SJSA1 (cell line): ENCODE measurements around the gene UGT1A3. TPM values are rescaled to one million over a fixed set of nuclear protein-coding genes. Genes with fewer than 3 reads are reported as not detected.
"Not testable (repeated sequence)": the region's sequence is repeated elsewhere in the genome, so short reads cannot be mapped to it uniquely, and the experiment has no call there.

Experiments used
- DNase-seq, 2 experiments: peaks; one replicate each; pipeline ENCODE4 v3.0.0-alpha.2; 2015 to 2020; ENCODE audit warnings: low spot score in 2 of 2, low read depth in 1 of 2
- H3K27ac ChIP-seq: fragments of 250-450 bp; sonication (Bioruptor Pico); 2 replicates; pipeline ENCODE4 v1.5.1; 2020; ENCODE audit warnings: mild to moderate bottlenecking, moderate library complexity
- H3K27me3 ChIP-seq: fragments of 250-450 bp; sonication (Bioruptor Pico); replicated peaks from 2 replicates; pipeline ENCODE4 v1.5.1; 2020; ENCODE audit warnings: mild to moderate bottlenecking, moderate library complexity
- H3K36me3 ChIP-seq: fragments of 250-450 bp; sonication (Bioruptor Pico); 2 replicates; pipeline ENCODE4 v1.5.1; 2020; ENCODE audit warnings: mild to moderate bottlenecking
- H3K4me1 ChIP-seq: fragments of 250-450 bp; sonication (Bioruptor Pico); replicated peaks from 2 replicates; pipeline ENCODE4 v1.6.1; 2021; ENCODE audit warnings: mild to moderate bottlenecking
- H3K4me3 ChIP-seq: fragments of 250-450 bp; sonication (Bioruptor Pico); 2 replicates; pipeline ENCODE4 v1.5.1; 2020; ENCODE audit warnings: mild to moderate bottlenecking
- H3K9me3 ChIP-seq: fragments of 250-450 bp; sonication (Bioruptor Pico); replicated peaks from 2 replicates; pipeline ENCODE4 v1.5.1; 2020; ENCODE audit warnings: mild to moderate bottlenecking
- total RNA-seq: library from RNA; depleted of rRNA; stranded (reverse); fragments of >200 nt; shearing (Covaris generic); gene quantifications from 2 replicates; pipeline ENCODE4 v1.2.3, GENCODE V29; 2014

UGT1A3 gene
- total RNA-seq, 1 experiment from 2014 or later: not detected

DNA sequence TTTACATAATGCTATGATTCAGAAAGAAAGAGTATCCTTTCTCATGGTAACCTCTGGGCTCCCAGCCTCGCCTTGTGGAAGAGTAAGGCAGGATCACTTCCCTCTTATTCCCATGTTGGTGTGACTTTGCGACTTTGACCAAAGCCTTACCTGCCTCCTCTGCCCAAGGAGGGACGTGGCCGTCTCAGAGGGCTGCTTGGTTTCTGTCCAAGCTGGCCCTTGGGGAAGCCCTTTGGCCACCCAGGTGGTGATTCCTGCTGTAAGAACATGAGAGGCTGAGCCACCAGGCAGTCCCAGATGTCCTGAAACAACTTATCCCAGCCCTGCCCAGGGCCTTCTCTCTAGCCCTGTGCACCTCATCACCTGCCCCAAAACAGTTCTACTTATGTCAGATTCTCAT lies 30.1 kb upstream of the UGT1A3 start:
- Histone ChIP-seq H3K36me3 (no peaks in the 10 kb centered on the region), H3K4me3 (no peak overlapping the region), H3K9me3 (no peaks in the 10 kb centered on the region), H3K27ac (no peak overlapping the region), H3K27me3 (no peaks in the 10 kb centered on the region), H3K4me1 (peaks cover 14% of the 10 kb centered on the region)
- DNase-seq: no peak

DNA sequence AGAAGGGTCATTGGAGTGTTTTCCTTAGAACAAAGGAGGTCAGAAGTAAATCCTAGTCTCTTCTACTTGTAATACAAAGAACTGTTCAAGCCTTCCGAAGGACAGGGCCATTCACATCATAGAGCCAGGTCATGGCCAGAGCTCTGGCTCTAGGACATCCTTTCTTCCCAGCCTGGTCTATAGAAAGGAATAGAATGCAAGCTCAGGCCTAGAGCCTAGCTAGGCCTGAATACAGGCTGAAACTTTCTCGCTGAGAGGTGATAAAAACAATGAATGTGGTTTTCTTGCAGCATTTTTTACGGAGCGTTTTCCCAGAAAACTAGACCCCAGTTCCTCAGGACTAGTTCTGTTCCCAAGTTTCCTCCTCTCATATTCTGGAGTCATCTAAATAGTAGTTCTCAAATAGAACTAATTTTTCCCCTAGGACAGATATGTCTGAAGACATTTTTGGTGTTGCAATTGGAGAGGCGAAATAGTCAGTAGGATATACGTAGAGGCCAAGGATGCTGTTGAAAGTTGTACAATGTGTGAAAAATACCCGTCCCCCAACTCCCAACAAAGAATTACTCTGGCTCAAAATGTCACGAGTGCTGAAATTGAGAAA lies 29.3 kb upstream of the UGT1A3 start:
- no peak for DNase-seq

DNA sequence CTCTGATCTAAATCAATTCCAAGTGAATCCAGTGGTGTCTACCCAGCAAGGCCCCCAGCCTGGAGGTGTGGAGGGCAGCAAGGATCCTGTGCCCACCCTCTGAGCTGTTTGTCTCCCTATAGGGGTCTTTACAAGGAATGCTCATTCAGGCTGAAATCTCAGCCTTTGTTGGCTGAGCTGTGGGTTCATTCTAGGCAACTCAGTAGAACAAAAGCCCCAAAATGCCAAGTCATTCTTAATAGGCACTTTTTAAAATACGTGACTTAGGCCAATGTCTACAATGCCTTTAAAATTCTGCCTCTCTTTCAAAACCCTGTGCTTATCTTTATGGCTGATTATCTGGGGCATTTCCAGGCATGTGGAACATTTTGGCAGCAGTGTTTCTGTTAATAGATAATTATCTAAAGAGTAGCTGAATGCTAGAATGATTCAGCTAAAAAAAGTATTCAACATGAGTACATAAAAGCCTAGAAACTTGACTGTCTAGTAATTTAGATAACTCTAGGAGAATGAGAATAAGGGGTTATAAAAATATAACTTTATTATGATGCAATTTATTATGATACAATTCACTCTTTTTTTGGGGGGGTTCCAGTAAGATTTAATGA lies 28.7 kb upstream of the UGT1A3 start:
- Histone ChIP-seq H3K27me3 (no peaks in the 10 kb centered on the region), H3K27ac (peak overlapping the region; percentile 98), H3K9me3 (no peaks in the 10 kb centered on the region), H3K4me1 (peaks cover 14% of the 10 kb centered on the region), H3K36me3 (no peaks in the 10 kb centered on the region), H3K4me3 (no peak overlapping the region)
- DNase-seq: peak in 1 of 2 experiments; percentile 63

More for the DNA sequence above, 29.3 kb upstream of the UGT1A3 start:
- no peak overlapping the region for H3K4me3 ChIP-seq
- no peaks in the 10 kb centered on the region for H3K9me3 ChIP-seq
- no peaks in the 10 kb centered on the region for H3K36me3 ChIP-seq
- H3K4me1 ChIP-seq: peaks cover 14% of the 10 kb centered on the region
- peak overlapping the region; percentile 98 for H3K27ac ChIP-seq
- no peaks in the 10 kb centered on the region for H3K27me3 ChIP-seq

DNA sequence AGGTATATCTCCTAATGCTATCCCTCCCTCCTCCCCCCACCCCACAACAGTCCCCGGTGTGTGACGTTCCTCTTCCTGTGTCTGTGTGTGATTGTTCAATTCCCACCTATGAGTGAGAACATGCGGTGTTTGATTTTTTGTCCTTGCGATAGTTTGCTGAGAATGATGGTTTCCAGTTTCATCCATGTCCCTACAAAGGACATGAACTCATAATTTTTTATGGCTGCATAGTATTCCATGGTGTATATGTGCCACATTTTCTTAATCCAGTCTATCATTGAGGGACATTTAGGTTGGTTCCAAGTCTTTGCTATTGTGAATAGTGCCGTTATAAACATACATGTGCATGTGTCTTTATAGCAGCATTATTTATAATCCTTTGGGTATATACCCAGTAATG lies 28.0 kb upstream of the UGT1A3 start:
- H3K4me3 ChIP-seq, H3K36me3 ChIP-seq, H3K27me3 ChIP-seq, H3K9me3 ChIP-seq, DNase-seq: not testable (repeated sequence)
- Histone ChIP-seq H3K27ac (peak overlapping the region; percentile 98), H3K4me1 (peaks cover 14% of the 10 kb centered on the region)

DNA sequence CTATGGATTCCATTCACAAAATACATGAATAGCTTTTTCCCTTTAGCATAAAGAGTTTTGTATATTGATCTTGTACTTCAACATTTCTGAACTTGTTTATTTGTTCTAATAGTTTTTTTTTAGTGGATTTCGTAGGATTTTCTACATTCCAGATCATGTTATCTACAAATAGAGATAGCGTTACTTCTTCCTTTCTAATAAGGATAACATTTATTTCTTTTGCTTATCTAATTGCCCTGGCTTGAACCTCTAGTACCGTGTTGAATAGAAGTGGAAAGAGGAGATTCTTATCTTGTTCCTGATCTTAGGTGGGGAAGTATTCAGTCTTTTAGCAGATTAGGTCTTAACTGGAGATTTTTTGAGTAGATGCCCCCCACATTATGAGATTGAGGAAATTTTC lies 26.6 kb upstream of the UGT1A3 start:
- no peak for DNase-seq
- Histone ChIP-seq H3K27me3 (no peaks in the 10 kb centered on the region), H3K4me3 (no peak overlapping the region), H3K36me3 (no peaks in the 10 kb centered on the region), H3K9me3 (no peaks in the 10 kb centered on the region), H3K27ac (no peak overlapping the region), H3K4me1 (peaks cover 27% of the 10 kb centered on the region)

DNA sequence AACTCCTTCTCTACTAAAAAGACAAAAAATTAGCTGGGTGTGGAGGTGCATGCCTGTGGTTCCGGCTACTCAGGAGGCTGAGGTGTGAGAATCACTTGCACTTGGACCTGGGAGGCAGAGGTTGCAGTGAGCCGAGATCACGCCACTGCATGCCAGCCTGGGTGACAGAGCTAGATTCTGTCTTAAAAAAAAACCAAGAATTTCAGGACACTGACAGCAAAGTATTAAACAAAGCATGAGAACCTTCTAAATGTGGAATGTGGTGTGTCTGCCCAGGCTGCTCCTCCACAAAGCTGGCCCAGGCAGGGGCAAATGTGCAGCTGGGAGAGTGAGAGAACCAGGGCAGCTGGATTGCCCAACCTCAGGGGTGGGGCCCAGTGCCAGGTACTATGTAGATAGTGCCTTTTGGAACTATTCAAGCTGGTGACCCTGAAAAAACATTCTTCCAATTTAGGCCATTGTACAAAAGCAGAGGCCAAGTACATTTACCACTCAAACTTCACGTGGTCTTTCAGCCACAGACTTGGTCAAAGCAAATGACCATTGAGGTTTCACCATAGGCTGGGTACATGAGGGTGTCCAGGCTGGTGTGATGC lies 22.8 kb upstream of the UGT1A3 start:
- peaks cover 30% of the 10 kb centered on the region for H3K4me1 ChIP-seq
- H3K36me3 ChIP-seq: no peaks in the 10 kb centered on the region
- no peaks in the 10 kb centered on the region for H3K27me3 ChIP-seq
- DNase-seq: no peak
- no peak overlapping the region for H3K27ac ChIP-seq
- H3K4me3 ChIP-seq: no peak overlapping the region
- no peaks in the 10 kb centered on the region for H3K9me3 ChIP-seq

DNA sequence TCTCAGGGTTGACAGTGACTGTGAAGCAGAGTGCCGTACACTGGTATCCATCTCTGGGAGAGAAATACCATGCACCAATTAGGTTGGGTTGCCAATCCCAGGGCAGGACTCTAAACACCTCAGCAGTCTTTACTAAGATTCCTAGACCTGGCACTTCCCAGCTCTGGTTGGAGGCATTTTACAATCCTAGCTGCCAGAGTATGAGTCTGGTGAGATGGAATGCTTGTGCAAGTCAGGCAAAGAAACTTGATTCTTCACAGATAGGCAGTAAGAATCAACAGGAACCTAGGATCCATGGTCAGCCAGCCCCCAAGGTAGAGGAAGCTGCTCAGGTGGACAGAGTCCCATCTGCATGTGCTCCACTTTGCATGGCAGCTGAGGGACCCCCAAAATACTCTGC lies 22.1 kb upstream of the UGT1A3 start:
- Histone ChIP-seq H3K27ac (no peak overlapping the region), H3K36me3 (no peaks in the 10 kb centered on the region), H3K9me3 (no peaks in the 10 kb centered on the region), H3K27me3 (no peaks in the 10 kb centered on the region), H3K4me3 (no peak overlapping the region), H3K4me1 (peaks cover 33% of the 10 kb centered on the region)
- no peak for DNase-seq

DNA sequence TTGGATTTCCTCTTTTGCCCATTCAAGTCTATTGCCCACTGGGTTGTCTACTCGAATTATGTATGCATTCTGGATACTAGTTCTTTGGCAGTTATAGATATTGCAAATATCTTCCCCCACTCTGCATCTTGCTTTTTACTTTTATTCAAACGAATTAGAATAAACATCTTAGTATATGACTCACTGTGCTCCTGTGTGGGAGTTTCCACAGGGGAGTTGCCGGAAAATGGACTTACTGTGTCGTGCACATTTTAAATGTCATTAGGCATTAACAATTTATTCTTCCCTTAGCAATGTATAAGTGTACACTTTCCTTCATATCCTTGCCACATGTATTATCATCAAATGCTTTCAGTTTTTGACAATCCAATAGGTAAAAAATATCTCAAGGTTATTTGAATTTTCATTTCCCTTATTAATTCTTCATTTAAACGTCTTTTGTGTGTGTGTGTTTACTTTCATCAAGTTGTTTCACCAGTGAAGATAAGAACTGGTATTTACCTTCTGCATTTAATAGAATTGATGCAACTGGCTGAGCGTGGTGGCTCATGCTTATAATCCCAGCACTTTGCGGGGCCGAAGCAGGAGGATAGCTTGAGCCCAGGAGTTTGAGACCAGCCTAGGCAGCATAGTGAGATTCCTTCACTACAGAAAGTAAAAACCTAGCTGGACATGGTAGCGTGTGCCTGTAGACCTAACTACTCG lies 20.8 kb upstream of the UGT1A3 start:
- peak overlapping the region; percentile 33 for H3K27ac ChIP-seq
- peak in 1 of 2 experiments; percentile 50 for DNase-seq
- H3K27me3 ChIP-seq: no peaks in the 10 kb centered on the region
- no peak overlapping the region for H3K4me3 ChIP-seq
- no peaks in the 10 kb centered on the region for H3K36me3 ChIP-seq
- H3K4me1 ChIP-seq: peaks cover 33% of the 10 kb centered on the region
- no peaks in the 10 kb centered on the region for H3K9me3 ChIP-seq

DNA sequence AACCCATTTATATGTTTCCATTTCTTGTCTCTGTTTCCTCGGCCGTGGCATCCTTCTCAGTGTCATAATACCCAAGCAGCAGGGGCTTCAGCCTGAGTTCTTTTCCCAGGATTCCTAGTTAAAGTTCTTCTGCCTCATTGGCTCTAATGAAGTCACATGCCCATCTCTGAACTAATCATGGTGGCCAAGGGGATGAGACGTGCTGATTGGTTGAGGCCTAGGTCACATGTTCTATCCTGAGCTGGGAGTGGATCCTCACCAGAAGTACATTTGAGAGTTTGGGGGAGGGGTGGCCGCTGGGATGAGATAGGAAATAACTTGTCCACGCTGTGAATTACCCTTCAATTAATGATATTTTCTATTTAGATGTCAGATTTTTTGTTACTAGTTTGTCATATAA lies 19.9 kb upstream of the UGT1A3 start:
- no peaks in the 10 kb centered on the region for H3K27me3 ChIP-seq
- peaks cover 33% of the 10 kb centered on the region for H3K4me1 ChIP-seq
- no peak overlapping the region for H3K4me3 ChIP-seq

DNA sequence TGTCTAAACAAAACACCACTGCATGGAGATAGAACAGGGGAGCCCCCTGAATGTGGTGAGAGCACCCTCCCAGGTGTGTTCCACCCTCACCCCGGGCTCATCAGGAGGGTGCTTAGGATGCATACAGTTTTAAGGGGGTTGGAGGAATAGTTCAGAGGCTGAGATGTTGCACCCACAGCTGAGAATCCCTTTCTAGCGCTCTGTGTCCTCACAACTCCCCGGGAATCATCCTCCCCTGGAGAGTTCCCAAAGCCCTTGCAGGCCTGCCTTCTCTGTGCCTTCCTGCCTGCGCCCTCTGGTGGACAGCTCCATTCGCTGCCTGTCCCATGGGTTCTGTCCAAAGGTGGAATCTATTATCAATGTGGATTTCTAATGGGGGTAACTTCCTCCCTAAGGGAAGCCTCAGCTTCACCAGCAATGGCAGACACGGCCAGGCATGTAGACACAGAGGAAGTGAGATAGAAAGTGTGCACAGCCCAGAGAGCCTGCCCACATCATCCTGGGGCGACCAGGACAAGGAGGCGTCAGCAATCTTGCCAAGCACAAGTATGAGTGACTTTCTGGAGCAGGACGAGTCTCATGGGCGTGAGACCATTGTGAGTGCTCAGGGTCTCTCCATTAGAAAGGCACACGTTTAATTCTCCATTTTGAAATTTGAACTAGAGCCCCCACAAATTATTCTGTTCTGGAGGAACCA lies 17.4 kb upstream of the UGT1A3 start:
- Histone ChIP-seq H3K27me3 (no peaks in the 10 kb centered on the region), H3K27ac (no peak overlapping the region), H3K4me3 (no peak overlapping the region)

More for the DNA sequence above, 19.9 kb upstream of the UGT1A3 start:
- no peak for DNase-seq
- H3K27ac ChIP-seq: no peak overlapping the region
- H3K36me3 ChIP-seq: no peaks in the 10 kb centered on the region
- no peaks in the 10 kb centered on the region for H3K9me3 ChIP-seq

DNA sequence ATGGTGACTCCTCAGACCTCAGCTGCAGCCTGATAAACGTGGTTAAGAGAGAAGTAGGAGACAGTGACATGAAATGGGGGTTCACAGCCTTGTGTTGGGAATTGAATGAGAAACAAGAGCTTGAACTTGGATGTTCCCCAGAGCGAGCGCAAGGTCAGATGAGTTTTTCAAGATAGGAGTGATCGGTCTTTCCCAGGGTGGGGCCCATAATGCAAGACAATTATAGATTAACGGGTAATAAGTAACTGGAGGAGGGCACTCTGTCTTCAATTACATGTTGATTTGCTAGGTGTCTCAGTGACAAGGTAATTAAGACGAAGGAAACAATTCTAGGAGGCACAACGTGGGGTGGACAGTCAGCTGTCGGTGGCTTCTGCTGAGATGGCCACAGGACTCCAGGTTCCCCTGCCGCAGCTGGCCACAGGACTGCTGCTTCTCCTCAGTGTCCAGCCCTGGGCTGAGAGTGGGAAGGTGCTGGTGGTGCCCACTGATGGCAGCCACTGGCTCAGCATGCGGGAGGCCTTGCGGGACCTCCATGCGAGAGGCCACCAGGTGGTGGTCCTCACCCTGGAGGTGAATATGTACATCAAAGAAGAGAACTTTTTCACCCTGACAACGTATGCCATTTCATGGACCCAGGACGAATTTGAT lies 16.1 kb upstream of the UGT1A3 start, which contains the start of gene UGT1A5:
UGT1A5 (plus strand) TSS at position 297 of the 651 bp plus-strand sequence; CDS start at position 382, 85 bp downstream.
- peaks cover 17% of the 10 kb centered on the region for H3K4me1 ChIP-seq
- H3K36me3 ChIP-seq: no peaks in the 10 kb centered on the region
- H3K27ac ChIP-seq: no peak within 1 kb of the TSS
- H3K9me3 ChIP-seq: no peaks in the 10 kb centered on the region
- no peak for DNase-seq
- no peaks in the 10 kb centered on the region for H3K27me3 ChIP-seq
- no peak within 1 kb of the TSS for H3K4me3 ChIP-seq

More for the DNA sequence above, 17.4 kb upstream of the UGT1A3 start:
- Histone ChIP-seq H3K36me3 (no peaks in the 10 kb centered on the region), H3K4me1 (peaks cover 28% of the 10 kb centered on the region), H3K9me3 (no peaks in the 10 kb centered on the region)
- DNase-seq: peak; percentile 63 to 83

DNA sequence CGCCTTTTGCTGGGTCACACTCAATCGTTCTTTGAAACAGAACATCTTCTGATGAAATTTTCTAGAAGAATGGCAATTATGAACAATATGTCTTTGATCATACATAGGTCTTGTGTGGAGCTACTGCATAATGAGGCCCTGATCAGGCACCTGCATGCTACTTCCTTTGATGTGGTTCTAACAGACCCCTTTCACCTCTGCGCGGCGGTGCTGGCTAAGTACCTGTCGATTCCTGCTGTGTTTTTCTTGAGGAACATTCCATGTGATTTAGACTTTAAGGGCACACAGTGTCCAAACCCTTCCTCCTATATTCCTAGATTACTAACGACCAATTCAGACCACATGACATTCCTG lies 15.6 kb upstream of the UGT1A3 start:
- Histone ChIP-seq H3K27me3 (no peaks in the 10 kb centered on the region), H3K27ac (no peak overlapping the region), H3K9me3 (no peaks in the 10 kb centered on the region), H3K36me3 (no peaks in the 10 kb centered on the region), H3K4me3 (no peak overlapping the region), H3K4me1 (peaks cover 12% of the 10 kb centered on the region)
- no peak for DNase-seq

DNA sequence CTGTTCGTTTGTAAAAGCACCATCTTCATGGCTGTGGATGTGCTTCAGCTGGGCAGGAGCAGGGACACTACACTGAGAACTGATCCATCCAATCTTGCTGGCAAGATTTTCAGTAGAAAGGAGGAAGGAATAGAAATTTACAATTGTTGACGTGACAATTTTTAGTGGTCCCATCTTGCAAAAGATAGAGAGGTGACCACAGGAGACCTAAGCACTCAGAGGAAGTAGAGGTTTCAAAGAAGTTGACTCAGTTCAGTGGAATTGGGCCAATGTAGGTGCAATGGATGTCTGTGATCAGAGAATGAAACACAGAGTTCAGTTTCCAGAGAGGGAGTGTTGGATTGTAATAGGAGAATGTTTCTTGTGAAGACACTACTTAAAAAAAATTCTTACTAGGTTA lies 14.7 kb upstream of the UGT1A3 start:
- no peak overlapping the region for H3K4me3 ChIP-seq
- no peak overlapping the region for H3K27ac ChIP-seq
- H3K9me3 ChIP-seq: no peaks in the 10 kb centered on the region
- 0 out of 2 replicates have a peak, but pooled peaks cover 5% of the 10 kb centered on the region for H3K4me1 ChIP-seq
- DNase-seq: no peak
- no peaks in the 10 kb centered on the region for H3K36me3 ChIP-seq
- H3K27me3 ChIP-seq: no peaks in the 10 kb centered on the region
